Measurements from ENCODE around the gene MAD1L1.
A peak's percentile ranks its signal among the peaks of the same experiment; 100 is the strongest.
"Not testable (repeated sequence)": the region's sequence is repeated elsewhere in the genome, so short reads cannot be mapped to it uniquely, and the experiment has no call there.

Gene MAD1L1

GRCh38 chr7:1930381-1931065 lies 302.2 kb downstream of the MAD1L1 start:
- DNase-seq (ENCODE audit: low read depth in 2 of 2) = no peak

- DNase-seq (ENCODE audit: low read depth in 2 of 2) = not testable (repeated sequence)
Observed at GRCh38 chr7:1929349-1929925, 303.3 kb downstream of the MAD1L1 start.

DNA sequence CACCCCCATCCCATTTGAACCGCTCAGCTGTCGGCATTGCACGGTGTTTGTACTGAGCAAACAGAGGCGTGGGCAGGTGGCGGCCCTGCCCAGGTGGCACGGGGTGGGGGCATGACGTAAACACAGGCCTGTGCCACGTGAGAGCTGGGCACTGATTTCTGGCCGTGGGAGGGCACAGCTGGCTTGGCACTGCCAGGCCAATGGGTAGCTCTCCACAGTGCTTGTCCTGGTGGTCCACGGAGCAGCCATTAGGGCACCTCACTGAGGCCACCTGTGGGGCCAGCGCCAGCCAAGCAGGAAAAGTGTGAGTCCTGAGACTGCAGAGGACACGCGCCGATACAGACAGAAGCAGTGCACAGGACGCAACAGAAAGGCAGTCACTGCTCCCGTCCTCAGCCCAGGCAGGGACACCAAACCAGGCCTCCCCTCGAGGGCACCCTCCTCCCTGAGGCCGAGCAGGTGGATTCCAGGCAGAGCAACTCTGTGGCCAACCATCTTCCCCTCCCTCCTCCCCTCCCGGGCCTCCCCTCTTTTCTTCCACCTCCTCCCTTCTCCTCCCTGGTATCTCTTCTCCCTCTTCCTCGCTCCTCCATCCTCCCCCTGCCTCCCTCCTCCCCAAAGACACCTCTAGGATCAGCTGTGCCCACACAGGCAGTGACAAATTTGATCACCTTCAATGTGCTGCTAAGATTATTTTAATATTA lies 303.9 kb downstream of the MAD1L1 start:
- no peak for DNase-seq (ENCODE audit: low read depth in 2 of 2)

DNA sequence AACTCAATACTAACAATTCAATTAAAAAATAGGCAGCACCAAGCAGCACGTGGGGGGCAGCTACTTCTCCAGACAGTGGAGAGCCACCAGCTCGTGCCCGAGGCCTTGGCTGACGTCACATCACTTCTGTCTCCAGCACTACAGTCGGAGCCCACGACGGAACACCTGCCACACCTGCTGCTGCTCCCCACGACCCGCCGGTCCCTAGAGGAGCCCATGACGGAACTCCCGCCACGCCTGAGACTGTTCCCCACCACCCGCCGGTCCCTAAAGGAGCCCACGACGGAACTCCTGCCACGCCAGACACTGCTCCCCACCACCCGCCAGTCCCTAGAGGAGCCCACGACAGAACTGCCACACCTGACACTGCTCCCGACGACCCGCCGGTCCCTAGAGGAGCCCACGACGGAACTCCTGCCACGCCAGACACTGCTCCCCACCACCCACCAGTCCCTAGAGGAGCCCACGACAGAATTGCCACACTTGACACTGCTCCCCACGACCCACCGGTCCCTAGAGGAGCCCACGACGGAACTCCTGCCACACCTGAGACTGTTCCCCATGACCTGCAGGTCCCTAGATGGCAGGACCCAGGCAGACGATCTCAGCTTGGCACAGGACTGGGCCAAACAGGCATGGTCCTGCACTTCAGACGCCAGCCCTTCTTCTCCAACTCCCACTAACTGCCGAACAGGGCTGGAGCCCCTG lies 304.7 kb downstream of the MAD1L1 start:
- DNase-seq (ENCODE audit: low read depth in 2 of 2) = no peak

- no peak for DNase-seq (ENCODE audit: low read depth in 2 of 2)
Observed at GRCh38 chr7:1926908-1927306, 305.8 kb downstream of the MAD1L1 start.

- no peak for DNase-seq (ENCODE audit: low read depth in 2 of 2)
Observed at GRCh38 chr7:1925973-1926907, 306.5 kb downstream of the MAD1L1 start.

- DNase-seq (ENCODE audit: low read depth in 2 of 2) = no peak
Observed at GRCh38 chr7:1925349-1925748, 307.4 kb downstream of the MAD1L1 start.

DNA sequence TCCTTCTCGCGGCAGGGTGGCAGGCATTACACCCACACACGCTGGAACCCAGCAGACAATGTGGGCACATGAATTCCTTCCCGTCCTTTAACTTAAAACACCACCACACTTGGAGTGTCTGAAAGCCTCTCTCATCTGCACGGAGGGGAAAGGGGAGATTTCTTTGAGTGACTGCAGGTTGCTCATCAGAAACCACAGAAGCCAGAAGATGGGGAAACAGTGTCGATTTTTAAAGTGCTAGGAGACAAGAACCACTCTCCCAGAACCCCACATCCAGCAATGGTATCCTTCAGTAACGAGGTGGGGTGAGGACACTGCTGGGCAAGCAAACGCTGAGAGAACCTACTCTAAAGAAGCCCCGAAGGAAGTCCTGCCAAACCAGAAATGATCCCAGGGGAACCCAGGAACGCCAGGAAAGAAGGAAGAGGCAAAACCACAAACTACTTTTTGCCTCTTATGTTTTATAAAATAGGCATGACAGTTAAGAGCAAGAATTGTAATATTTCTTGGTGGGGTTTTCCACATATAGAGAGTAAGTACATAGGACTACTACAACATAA lies 308.4 kb downstream of the MAD1L1 start:
- DNase-seq (ENCODE audit: low read depth in 2 of 2) = peak in 1 of 2 experiments; percentile 9

- DNase-seq (ENCODE audit: low read depth in 2 of 2) = no peak
Observed at GRCh38 chr7:1923409-1924257, 309.1 kb downstream of the MAD1L1 start.

DNA sequence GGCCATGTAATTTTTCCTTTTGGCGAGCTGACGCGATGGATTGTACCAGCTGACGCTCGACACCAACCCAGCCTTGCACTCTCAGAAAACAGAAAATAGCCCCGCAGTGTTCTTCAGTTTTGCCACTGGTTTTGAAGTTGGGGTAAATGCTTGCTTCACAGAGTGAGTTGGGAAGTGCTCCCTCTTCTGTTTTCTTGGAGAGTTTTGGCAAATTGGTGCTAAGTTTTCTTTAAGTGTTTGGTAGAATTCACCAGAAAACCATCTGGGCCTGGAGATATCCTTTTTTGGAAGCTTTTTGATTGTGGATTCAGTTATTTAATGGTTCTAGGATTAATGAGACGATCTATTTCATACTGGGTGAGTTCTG lies 309.9 kb downstream of the MAD1L1 start:
- no peak for DNase-seq (ENCODE audit: low read depth in 2 of 2)

- peak; percentile 40 to 56 for DNase-seq (ENCODE audit: low read depth in 2 of 2)
Observed at GRCh38 chr7:1922071-1922869, 310.5 kb downstream of the MAD1L1 start.

DNA sequence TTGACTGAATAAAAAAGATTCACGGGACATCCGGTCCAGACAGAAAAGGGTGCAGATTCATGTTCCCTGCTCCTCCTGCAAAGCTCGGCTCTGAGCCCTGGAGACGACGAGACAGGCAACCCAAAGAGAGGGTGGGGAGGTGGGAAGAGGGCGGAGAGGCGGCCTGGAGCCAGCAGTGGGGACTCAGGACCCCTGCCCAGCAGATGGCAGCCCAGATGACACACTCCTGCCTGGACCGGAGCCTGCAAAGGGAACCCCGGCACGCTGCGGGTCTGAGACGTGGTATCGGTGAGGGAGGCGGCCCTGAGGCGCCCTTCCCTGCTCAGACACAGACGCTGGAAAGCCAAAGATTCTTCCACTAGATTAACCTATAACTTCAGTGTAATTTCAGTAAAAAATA lies 311.9 kb downstream of the MAD1L1 start:
- no peak for DNase-seq (ENCODE audit: low read depth in 2 of 2)

DNA sequence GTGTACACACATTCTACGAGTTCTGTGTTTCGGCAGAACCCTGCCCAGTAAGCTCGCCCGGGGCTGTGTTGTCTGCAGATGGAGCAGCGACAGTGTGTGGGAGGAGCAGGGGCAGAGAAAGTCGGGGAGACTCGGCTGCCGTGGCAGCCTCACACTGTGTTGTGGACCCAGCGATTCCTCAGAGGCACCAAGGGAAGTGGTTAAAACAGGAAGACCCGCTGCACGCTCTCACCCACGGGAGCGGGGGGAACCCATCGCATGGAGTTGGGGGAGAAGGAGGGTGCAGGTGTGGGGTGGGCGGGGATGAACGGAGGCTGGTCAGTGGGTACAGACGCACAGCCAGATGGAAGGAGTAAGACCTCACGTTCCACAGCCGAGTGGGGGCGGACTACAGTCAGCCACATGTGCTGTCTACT lies 312.5 kb downstream of the MAD1L1 start:
- no peak for DNase-seq (ENCODE audit: low read depth in 2 of 2)

DNA sequence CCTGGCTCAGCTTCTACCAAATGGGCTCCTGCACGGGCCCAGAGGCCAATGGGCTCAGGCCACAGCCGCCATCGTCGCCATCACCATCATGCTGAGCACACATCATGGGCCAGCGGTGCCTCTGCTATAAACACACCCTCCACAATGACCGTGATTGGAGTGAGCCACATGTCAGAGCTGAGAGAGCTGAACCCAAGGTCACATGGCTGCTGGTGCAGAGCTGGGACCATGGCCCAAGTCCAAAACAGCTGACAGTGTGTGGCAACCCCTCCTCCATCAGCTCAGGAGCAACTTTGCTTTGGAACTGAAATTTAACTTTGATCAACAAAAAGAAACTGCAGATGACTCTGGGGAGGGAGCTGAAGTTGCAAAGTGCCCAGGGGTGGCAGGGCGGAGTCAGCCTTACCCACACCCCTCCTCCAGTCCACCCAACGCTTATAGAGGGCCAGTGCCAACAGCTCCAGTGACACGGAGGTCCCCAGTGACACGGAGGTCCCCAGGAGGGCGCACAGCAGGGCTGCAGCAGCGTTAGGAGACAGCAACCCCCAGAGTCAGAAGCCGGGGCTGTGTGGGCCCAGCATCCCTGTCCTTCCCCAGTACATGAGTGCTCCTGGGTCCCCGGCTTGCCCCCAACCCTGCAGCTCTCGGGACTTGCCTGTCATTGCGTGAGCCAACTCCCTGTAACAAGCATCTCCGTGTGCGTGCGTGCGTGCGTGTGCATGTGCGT lies 313.0 kb downstream of the MAD1L1 start:
- no peak for DNase-seq (ENCODE audit: low read depth in 2 of 2)

- no peak for DNase-seq (ENCODE audit: low read depth in 2 of 2)
Observed at GRCh38 chr7:1918881-1919525, 313.7 kb downstream of the MAD1L1 start.

- DNase-seq (ENCODE audit: low read depth in 2 of 2) = no peak
Observed at GRCh38 chr7:1918063-1918645, 314.6 kb downstream of the MAD1L1 start.

GRCh38 chr7:1917221-1918062 lies 315.3 kb downstream of the MAD1L1 start:
- DNase-seq (ENCODE audit: low read depth in 2 of 2) = no peak

All from stimulated activated CD4-positive, alpha-beta T cell treated with anti-CD3 and anti-CD28 coated beads, Interleukin-12 subunit alpha, Interleukin-12 subunit beta, amount 100 ng/mL, for 24 hours (primary cell).